ENCODE results near the gene C2.

Gene C2

GRCh38 chr6:31935823-31936222, 8.3 kb downstream of the C2 start:
- ATAC-seq (ENCODE audit: insufficient read depth, low read depth): no peak
- no peaks in the 10 kb centered on the region for H4K20me1 ChIP-seq (ENCODE audit: insufficient read depth, low read length)
- no peaks in the 10 kb centered on the region for H3K36me3 ChIP-seq (ENCODE audit: insufficient read depth, low read length)
- no peak overlapping the region for H3K4me2 ChIP-seq (ENCODE audit: insufficient read depth, low read length)
- no peak overlapping the region for H3K4me3 ChIP-seq (ENCODE audit: low read depth in 1 of 2, low read length in 2 of 2)
- no peak overlapping the region for H3K9ac ChIP-seq (ENCODE audit: low read depth, low read length)
- H3K27ac ChIP-seq (ENCODE audit: low read length): no peak overlapping the region
- H2AFZ ChIP-seq (ENCODE audit: low read depth, low read length): no peak overlapping the region
- H3K27me3 ChIP-seq (ENCODE audit: insufficient read depth, low read length, poor library complexity): peaks cover 3% of the 10 kb centered on the region
- H3K4me1 ChIP-seq (ENCODE audit: insufficient read depth, low read length): no peaks in the 10 kb centered on the region
- no peaks in the 10 kb centered on the region for H3K9me3 ChIP-seq (ENCODE audit: insufficient read depth, low read length, severe bottlenecking)
- no peaks in the 10 kb centered on the region for H3K79me2 ChIP-seq (ENCODE audit: insufficient read depth, low read length)
- TF ChIP-seq EZH2 (IDR thresholded peaks at IDR 0.05; ENCODE audit: borderline replicate concordance, low read depth, low read length, severe bottlenecking): no peak
- TF ChIP-seq, protein P1, sequence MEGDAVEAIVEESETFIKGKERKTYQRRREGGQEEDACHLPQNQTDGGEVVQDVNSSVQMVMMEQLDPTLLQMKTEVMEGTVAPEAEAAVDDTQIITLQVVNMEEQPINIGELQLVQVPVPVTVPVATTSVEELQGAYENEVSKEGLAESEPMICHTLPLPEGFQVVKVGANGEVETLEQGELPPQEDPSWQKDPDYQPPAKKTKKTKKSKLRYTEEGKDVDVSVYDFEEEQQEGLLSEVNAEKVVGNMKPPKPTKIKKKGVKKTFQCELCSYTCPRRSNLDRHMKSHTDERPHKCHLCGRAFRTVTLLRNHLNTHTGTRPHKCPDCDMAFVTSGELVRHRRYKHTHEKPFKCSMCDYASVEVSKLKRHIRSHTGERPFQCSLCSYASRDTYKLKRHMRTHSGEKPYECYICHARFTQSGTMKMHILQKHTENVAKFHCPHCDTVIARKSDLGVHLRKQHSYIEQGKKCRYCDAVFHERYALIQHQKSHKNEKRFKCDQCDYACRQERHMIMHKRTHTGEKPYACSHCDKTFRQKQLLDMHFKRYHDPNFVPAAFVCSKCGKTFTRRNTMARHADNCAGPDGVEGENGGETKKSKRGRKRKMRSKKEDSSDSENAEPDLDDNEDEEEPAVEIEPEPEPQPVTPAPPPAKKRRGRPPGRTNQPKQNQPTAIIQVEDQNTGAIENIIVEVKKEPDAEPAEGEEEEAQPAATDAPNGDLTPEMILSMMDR (IDR thresholded peaks at IDR 0.05; ENCODE audit: borderline replicate concordance, extremely low read depth, low read length, poor library complexity, severe bottlenecking): no peak
- no peak for DNase-seq

- Histone ChIP-seq H3K9ac (ENCODE audit: low read depth, low read length) (no peak overlapping the region), H3K36me3 (ENCODE audit: insufficient read depth, low read length) (no peaks in the 10 kb centered on the region), H3K79me2 (ENCODE audit: insufficient read depth, low read length) (no peaks in the 10 kb centered on the region), H4K20me1 (ENCODE audit: insufficient read depth, low read length) (no peaks in the 10 kb centered on the region; the same call in 1 of the 2 replicates), H3K9me3 (ENCODE audit: insufficient read depth, low read length, severe bottlenecking) (no peaks in the 10 kb centered on the region), H3K4me1 (ENCODE audit: insufficient read depth, low read length) (no peaks in the 10 kb centered on the region), H3K27ac (ENCODE audit: low read length) (no peak overlapping the region), H2AFZ (ENCODE audit: low read depth, low read length) (no peak overlapping the region), H3K4me3 (ENCODE audit: low read depth in 1 of 2, low read length in 2 of 2) (no peak overlapping the region), H3K27me3 (ENCODE audit: insufficient read depth, low read length, poor library complexity) (peaks cover 13% of the 10 kb centered on the region), H3K4me2 (ENCODE audit: insufficient read depth, low read length) (no peak overlapping the region)
- DNase-seq (no peak), ATAC-seq (ENCODE audit: insufficient read depth, low read depth) (no peak)
- TF ChIP-seq, protein P1 (IDR thresholded peaks at IDR 0.05; ENCODE audit: borderline replicate concordance, extremely low read depth, low read length, poor library complexity, severe bottlenecking): no peak
- no peak for TF ChIP-seq EZH2 (IDR thresholded peaks at IDR 0.05; ENCODE audit: borderline replicate concordance, low read depth, low read length, severe bottlenecking)
These were observed 12.7 kb downstream of the C2 start for GRCh38 chr6:31940256-31940664.

DNA sequence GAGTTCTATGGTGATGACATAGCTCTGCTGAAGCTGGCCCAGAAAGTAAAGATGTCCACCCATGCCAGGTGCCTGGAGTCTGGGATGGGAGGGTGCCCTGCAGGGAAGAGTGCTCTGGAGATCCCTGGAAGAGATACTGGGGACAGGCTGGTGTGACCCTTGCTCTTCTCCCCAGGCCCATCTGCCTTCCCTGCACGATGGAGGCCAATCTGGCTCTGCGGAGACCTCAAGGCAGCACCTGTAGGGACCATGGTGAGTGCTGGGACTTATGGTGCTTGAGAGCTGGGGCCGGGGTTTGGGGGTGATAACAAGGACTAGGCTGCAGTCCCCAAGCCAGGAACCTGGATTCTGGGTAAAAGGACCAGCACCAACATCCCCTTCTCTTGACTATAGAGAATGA, 16.2 kb downstream of the C2 start:
- DNase-seq (no peak), ATAC-seq (ENCODE audit: insufficient read depth, low read depth) (no peak)
- H3K4me1 ChIP-seq (ENCODE audit: insufficient read depth, low read length): no peaks in the 10 kb centered on the region
- no peak overlapping the region for H2AFZ ChIP-seq (ENCODE audit: low read depth, low read length)
- no peak for TF ChIP-seq EZH2 (IDR thresholded peaks at IDR 0.05; ENCODE audit: borderline replicate concordance, low read depth, low read length, severe bottlenecking)
- TF ChIP-seq, protein P1 (IDR thresholded peaks at IDR 0.05; ENCODE audit: borderline replicate concordance, extremely low read depth, low read length, poor library complexity, severe bottlenecking): no peak
- H3K36me3 ChIP-seq (ENCODE audit: insufficient read depth, low read length): no peaks in the 10 kb centered on the region
- no peaks in the 10 kb centered on the region; the same call in 1 of the 2 replicates for H4K20me1 ChIP-seq (ENCODE audit: insufficient read depth, low read length)
- H3K27ac ChIP-seq (ENCODE audit: low read length): no peak overlapping the region
- no peak overlapping the region for H3K4me2 ChIP-seq (ENCODE audit: insufficient read depth, low read length)
- H3K9ac ChIP-seq (ENCODE audit: low read depth, low read length): no peak overlapping the region
- no peaks in the 10 kb centered on the region for H3K9me3 ChIP-seq (ENCODE audit: insufficient read depth, low read length, severe bottlenecking)
- no peak overlapping the region for H3K4me3 ChIP-seq (ENCODE audit: low read depth in 1 of 2, low read length in 2 of 2)
- peaks cover 10% of the 10 kb centered on the region for H3K27me3 ChIP-seq (ENCODE audit: insufficient read depth, low read length, poor library complexity)
- H3K79me2 ChIP-seq (ENCODE audit: insufficient read depth, low read length): no peaks in the 10 kb centered on the region

DNA sequence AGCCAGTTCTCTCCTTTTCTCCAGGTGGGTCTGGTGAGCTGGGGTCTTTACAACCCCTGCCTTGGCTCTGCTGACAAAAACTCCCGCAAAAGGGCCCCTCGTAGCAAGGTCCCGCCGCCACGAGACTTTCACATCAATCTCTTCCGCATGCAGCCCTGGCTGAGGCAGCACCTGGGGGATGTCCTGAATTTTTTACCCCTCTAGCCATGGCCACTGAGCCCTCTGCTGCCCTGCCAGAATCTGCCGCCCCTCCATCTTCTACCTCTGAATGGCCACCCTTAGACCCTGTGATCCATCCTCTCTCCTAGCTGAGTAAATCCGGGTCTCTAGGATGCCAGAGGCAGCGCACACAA, 17.6 kb downstream of the C2 start:
- Histone ChIP-seq H4K20me1 (ENCODE audit: insufficient read depth, low read length) (no peaks in the 10 kb centered on the region; the same call in 1 of the 2 replicates), H3K4me3 (ENCODE audit: low read depth in 1 of 2, low read length in 2 of 2) (no peak overlapping the region), H3K9me3 (ENCODE audit: insufficient read depth, low read length, severe bottlenecking) (no peaks in the 10 kb centered on the region), H3K36me3 (ENCODE audit: insufficient read depth, low read length) (no peaks in the 10 kb centered on the region), H3K9ac (ENCODE audit: low read depth, low read length) (no peak overlapping the region), H2AFZ (ENCODE audit: low read depth, low read length) (no peak overlapping the region), H3K27ac (ENCODE audit: low read length) (no peak overlapping the region), H3K27me3 (ENCODE audit: insufficient read depth, low read length, poor library complexity) (peaks cover 10% of the 10 kb centered on the region), H3K4me2 (ENCODE audit: insufficient read depth, low read length) (no peak overlapping the region), H3K79me2 (ENCODE audit: insufficient read depth, low read length) (no peaks in the 10 kb centered on the region), H3K4me1 (ENCODE audit: insufficient read depth, low read length) (no peaks in the 10 kb centered on the region)
- DNase-seq: no peak
- no peak for ATAC-seq (ENCODE audit: insufficient read depth, low read depth)
- TF ChIP-seq EZH2 (IDR thresholded peaks at IDR 0.05; ENCODE audit: borderline replicate concordance, low read depth, low read length, severe bottlenecking): no peak
- TF ChIP-seq, protein P1 (IDR thresholded peaks at IDR 0.05; ENCODE audit: borderline replicate concordance, extremely low read depth, low read length, poor library complexity, severe bottlenecking): no peak
